Spinal cord (tissue), 4 donors: Measurements from ENCODE around the gene ZNF10. TPM values are rescaled to one million over a fixed set of nuclear protein-coding genes. Genes with fewer than 3 reads are reported as not detected.

Experiments
- polyA plus RNA-seq, 2 donors: library from polyadenylated mRNA; unstranded; fragments of 120-200 nt; gene quantifications; one replicate each; pipeline ENCODE4 v1.2.1, GENCODE V29; 2013; ENCODE audit not compliant: insufficient read length in 2 of 2
- total RNA-seq, 2 donors: library from RNA; depleted of rRNA in 1 of 2; stranded (reverse); fragments of 120-200 nt in 1 of 2; fragments of >200 nt in 1 of 2; gene quantifications; one replicate each; pipeline versions ENCODE4 v1.2.3 to v1.2.4, GENCODE V29; 2013 to 2014

The ZNF10 gene
- total and polyA plus RNA-seq, 4 donors: 15.1 to 24.8 (median 17.6) TPM

Other genes starting within 250 kb of the ZNF10 start
- 10 to 100 TPM; 20.9 to 27.3 TPM for gene CHFR, start 243.0 kb upstream of the ZNF10 start, total RNA-seq
- 10 to 100 TPM; 34.2 to 58.6 TPM for gene CHFR, start 243.0 kb upstream of the ZNF10 start, polyA plus RNA-seq
- gene ZNF605, start 174.3 kb upstream of the ZNF10 start, total RNA-seq: 10 to 100 TPM; 20.2 to 23.3 TPM
- gene ZNF605, start 174.3 kb upstream of the ZNF10 start, polyA plus RNA-seq: 10 to 100 TPM; 18.7 to 22.0 TPM
- 10 to 100 TPM; 10.9 to 13.8 TPM for gene ZNF26, start 144.3 kb upstream of the ZNF10 start, total RNA-seq
- gene ZNF26, start 144.3 kb upstream of the ZNF10 start, polyA plus RNA-seq: 10 to 100 TPM in 1 of 2 donors, 1 to 10 TPM in 1; 9.4 to 11.5 TPM
- gene ZNF84, start 93.1 kb upstream of the ZNF10 start, total RNA-seq: 10 to 100 TPM; 71.3 to 89.4 TPM
- 10 to 100 TPM; 51.3 to 63.6 TPM for gene ZNF84, start 93.1 kb upstream of the ZNF10 start, polyA plus RNA-seq
- gene ZNF140, start 49.7 kb upstream of the ZNF10 start, total RNA-seq: 10 to 100 TPM; 29.1 to 50.0 TPM
- gene ZNF140, start 49.7 kb upstream of the ZNF10 start, polyA plus RNA-seq: 10 to 100 TPM; 23.8 TPM
- 1 to 10 TPM; 4.1 to 7.5 TPM for gene ZNF891, start 353 bp upstream of the ZNF10 start, total RNA-seq
- gene ZNF891, start 353 bp upstream of the ZNF10 start, polyA plus RNA-seq: 1 to 10 TPM; 3.6 to 5.1 TPM
- gene ZNF268, start 50.9 kb downstream of the ZNF10 start, total RNA-seq: 10 to 100 TPM; 35.1 to 35.4 TPM
- 10 to 100 TPM; 13.3 to 17.4 TPM for gene ZNF268, start 50.9 kb downstream of the ZNF10 start, polyA plus RNA-seq
- gene ANHX, start 105.2 kb downstream of the ZNF10 start, total RNA-seq: not detected
- not detected for gene ANHX, start 105.2 kb downstream of the ZNF10 start, polyA plus RNA-seq